ENCODE measurements around the gene KRTAP4-11. TPM values are rescaled to one million over a fixed set of nuclear protein-coding genes. Genes with fewer than 3 reads are reported as not detected.

The KRTAP4-11 gene
- total and polyA plus RNA-seq, 2 of the 13 experiments (the other 11 are each of a cell fraction or from before 2014, with no cell fraction given), result not detected

GRCh38 chr17:41151525-41151924 is 33.4 kb upstream of the KRTAP4-11 start:
- Histone ChIP-seq H3K79me2 (ENCODE audit: insufficient read depth, low read length) (no peaks in the 10 kb centered on the region), H3K27ac (ENCODE audit: extremely low read length, insufficient read depth, low read length) (no peak overlapping the region), H3K4me3 (replicated peaks in 1 of 3; ENCODE audit: insufficient read depth in 1 of 3, low read depth in 2 of 3, low read length in 3 of 3) (no peak overlapping the region), H3K36me3 (replicated peaks in 1 of 2; ENCODE audit: control insufficient read depth in 1 of 2, insufficient read depth in 2 of 2, low read length in 2 of 2) (no peaks in the 10 kb centered on the region), H4K20me1 (ENCODE audit: insufficient read depth, low read length) (no peaks in the 10 kb centered on the region), H3K4me1 (ENCODE audit: insufficient read depth, low read length) (no peaks in the 10 kb centered on the region), H3K27me3 (ENCODE audit: control insufficient read depth in 1 of 2, insufficient read depth in 2 of 2, low read length in 2 of 2) (no peaks in the 10 kb centered on the region; a peak in 1 of 5 replicates), H3K4me2 (ENCODE audit: low read depth, low read length) (no peak overlapping the region), H2AFZ (ENCODE audit: low read length) (no peak overlapping the region), H3K9me3 (ENCODE audit: low read length) (no peaks in the 10 kb centered on the region), H3K9ac (ENCODE audit: insufficient read depth, low read depth, low read length) (no peak overlapping the region)
- in situ Hi-C loops (cut with HindIII; ENCODE audit: extremely low pct_ligation_motif_present, low pct_unique_long_range_greater_than_20kb) (no loop called here), intact Hi-C loops (cut with micrococcal nuclease; ENCODE audit: unreplicated experiment) (no loop called here)
- DNase-seq (ENCODE audit: low spot score), result no peak
- FAIRE-seq, result no peak
- POLR2A ChIA-PET, result no interaction called here
- WGBS (ENCODE audit: low lambda C conversion rate), result 17% methylated on average over 2 of the region's 2 CpGs
- no peak for ATAC-seq
- CTCF ChIA-PET (ENCODE audit: low intra/inter-chr PET ratio, low total read pairs), result no interaction called here
- no TSS peak for BruUV-seq (replicated peaks)
- TF ChIP-seq EED (CRISPR knock-in tag; IDR thresholded peaks at IDR 0.05) (no peak), MAFF (IDR thresholded peaks at IDR 0.05; ENCODE audit: low read depth, low read length) (peak; percentile 50; the same call in 1 of the 2 replicates), POLR2AphosphoS2 (IDR thresholded peaks at IDR 0.05; ENCODE audit: low read depth, low read length) (no peak), ZNF414 (CRISPR knock-in tag; IDR thresholded peaks at IDR 0.05) (no peak), NPAS2 (CRISPR knock-in tag; IDR thresholded peaks at IDR 0.05; ENCODE audit: borderline replicate concordance) (no peak), SIN3B (IDR thresholded peaks at IDR 0.05; ENCODE audit: low read length) (no peak), MAFK (conservative IDR thresholded peaks at IDR 0.05 in 1 of 2, IDR thresholded peaks at IDR 0.05 in 1 of 2; ENCODE audit: low read length in 2 of 2) (peak; percentile 58 to 79), ZNF589 (CRISPR knock-in tag; conservative IDR thresholded peaks at IDR 0.05) (no peak)

GRCh38 chr17:41150026-41150425 is 31.9 kb upstream of the KRTAP4-11 start:
- BruUV-seq (replicated peaks), result no TSS peak
- intact Hi-C loops (cut with micrococcal nuclease; ENCODE audit: unreplicated experiment) (no loop called here), in situ Hi-C loops (cut with HindIII; ENCODE audit: extremely low pct_ligation_motif_present, low pct_unique_long_range_greater_than_20kb) (no loop called here)
- FAIRE-seq (no peak), DNase-seq (ENCODE audit: low spot score) (no peak), ATAC-seq (no peak)
- Histone ChIP-seq H3K79me2 (ENCODE audit: insufficient read depth, low read length) (no peaks in the 10 kb centered on the region), H2AFZ (ENCODE audit: low read length) (no peak overlapping the region), H3K4me3 (replicated peaks in 1 of 3; ENCODE audit: insufficient read depth in 1 of 3, low read depth in 2 of 3, low read length in 3 of 3) (no peak overlapping the region), H3K27me3 (ENCODE audit: control insufficient read depth in 1 of 2, insufficient read depth in 2 of 2, low read length in 2 of 2) (no peaks in the 10 kb centered on the region; a peak in 1 of 5 replicates), H3K4me2 (ENCODE audit: low read depth, low read length) (no peak overlapping the region), H3K36me3 (replicated peaks in 1 of 2; ENCODE audit: control insufficient read depth in 1 of 2, insufficient read depth in 2 of 2, low read length in 2 of 2) (no peaks in the 10 kb centered on the region), H3K27ac (ENCODE audit: extremely low read length, insufficient read depth, low read length) (no peak overlapping the region), H3K9ac (ENCODE audit: insufficient read depth, low read depth, low read length) (no peak overlapping the region), H4K20me1 (ENCODE audit: insufficient read depth, low read length) (no peaks in the 10 kb centered on the region), H3K4me1 (ENCODE audit: insufficient read depth, low read length) (no peaks in the 10 kb centered on the region), H3K9me3 (ENCODE audit: low read length) (no peaks in the 10 kb centered on the region)
- POLR2A ChIA-PET, result no interaction called here
- 22% methylated on average over 4 of the region's 4 CpGs for WGBS (ENCODE audit: low lambda C conversion rate)
- TF ChIP-seq TEAD3 (CRISPR knock-in tag; optimal IDR thresholded peaks at IDR 0.05; ENCODE audit: borderline replicate concordance) (no peak), CEBPB (IDR thresholded peaks at IDR 0.05; ENCODE audit: borderline replicate concordance, low read depth, low read length) (peak; percentile 22; the same call in 1 of the 2 replicates)
- CTCF ChIA-PET (ENCODE audit: low intra/inter-chr PET ratio, low total read pairs), result no interaction called here
